Endothelial cell of umbilical vein (primary cell): Measurements from ENCODE around the gene CARMIL1. TPM values are rescaled to one million over a fixed set of nuclear protein-coding genes. Genes with fewer than 3 reads are reported as not detected.

Experiments
- BruUV-seq: library from RNA; stranded (reverse); fragments of 400-500 nt; replicated peaks from 2 replicates; lab custom pipeline; 2021; lab: Mats Ljungman, UMichigan
- CTCF ChIA-PET: fragments of 300-600, 350-600 bp; sonication (Branson Sonifier 250); formaldehyde crosslinking; loops from one replicate; lab custom pipeline; 2021; ENCODE audit warnings: antibody characterized with exemption, inconsistent platforms; lab: Charles Lee
- POLR2A ChIA-PET: fragments of 300-600, 350-600 bp; sonication (Branson Sonifier 250); formaldehyde crosslinking; loops from one replicate; lab custom pipeline; 2021; ENCODE audit warnings: antibody characterized with exemption, inconsistent platforms; lab: Charles Lee
- DNase-seq: peaks from one replicate; pipeline ENCODE4 v3.0.0-alpha.2; 2011; ENCODE audit warnings: low read depth, low spot score
- FAIRE-seq: peaks from 2 replicates; lab custom pipeline; 2011; peaks lifted over from hg19 to GRCh38; lab: Jason Lieb, UNC
- H2AFZ ChIP-seq: 2 replicates; pipeline ENCODE4 v1.6.0; 2012; ENCODE audit warnings: low read depth, low read length, control low read depth, inconsistent platforms
- H3K27ac ChIP-seq: 2 replicates; pipeline ENCODE4 v1.5.1; 2011; ENCODE audit warnings: low read depth, mild to moderate bottlenecking, control low read depth, low read length, moderate library complexity; ENCODE audit not compliant: insufficient read depth
- H3K27me3 ChIP-seq, 2 experiments: 2 replicates each; pipeline versions ENCODE4 v1.6.0 to v1.6.1; 2011; ENCODE audit warnings: low read length in 2 of 2, mixed read lengths in 1 of 2; ENCODE audit not compliant: control insufficient read depth in 2 of 2, insufficient read depth in 2 of 2
- H3K36me3 ChIP-seq, 2 experiments: 2 replicates in 1 of 2; 3 replicates in 1 of 2; pipeline ENCODE4 v1.5.1; 2011; ENCODE audit warnings: low read length in 2 of 2, mild to moderate bottlenecking in 1 of 2, moderate library complexity in 1 of 2; ENCODE audit not compliant: control insufficient read depth in 2 of 2, insufficient read depth in 2 of 2; ENCODE audit errors: extremely low read depth in 1 of 2
- H3K4me1 ChIP-seq: 3 replicates; pipeline ENCODE4 v1.5.1; 2011; ENCODE audit warnings: mild to moderate bottlenecking, low read length; ENCODE audit not compliant: control insufficient read depth, insufficient read depth; ENCODE audit errors: extremely low read depth
- H3K4me2 ChIP-seq: 2 replicates; pipeline ENCODE4 v1.6.1; 2011; ENCODE audit warnings: low read length, control low read depth, mixed read lengths; ENCODE audit not compliant: insufficient read depth
- H3K4me3 ChIP-seq, 3 experiments: fragments of 200-600 bp in 1 of 3; sonication (generic), shearing (Covaris generic) in 1 of 3; replicated peaks in 1 of 3; 2 replicates each; pipeline ENCODE4 v1.5.1; 2011 to 2016; ENCODE audit warnings: control low read depth in 3 of 3, low read length in 3 of 3, mild to moderate bottlenecking in 2 of 3, inconsistent platforms in 1 of 3, low read depth in 1 of 3, moderate library complexity in 1 of 3; ENCODE audit not compliant: insufficient read depth in 1 of 3
- H3K79me2 ChIP-seq: 2 replicates; pipeline ENCODE4 v1.6.0; 2012; ENCODE audit warnings: low read length, inconsistent platforms; ENCODE audit not compliant: control insufficient read depth, insufficient read depth
- H3K9ac ChIP-seq: replicated peaks from 2 replicates; pipeline ENCODE3; 2011; ENCODE audit warnings: low read length, control low read depth; ENCODE audit not compliant: insufficient read depth; ENCODE audit errors: extremely low read depth
- H3K9me1 ChIP-seq: replicated peaks from 3 replicates; pipeline ENCODE4 v1.6.0; 2011; ENCODE audit warnings: mild to moderate bottlenecking, low read length; ENCODE audit not compliant: control insufficient read depth, insufficient read depth; ENCODE audit errors: extremely low read depth
- H3K9me3 ChIP-seq: replicated peaks from 2 replicates; pipeline ENCODE4 v1.5.1; 2012; ENCODE audit warnings: low read length, inconsistent platforms; ENCODE audit not compliant: control insufficient read depth, insufficient read depth
- H4K20me1 ChIP-seq: replicated peaks from 2 replicates; pipeline ENCODE3; 2011; ENCODE audit warnings: mild to moderate bottlenecking, low read length; ENCODE audit not compliant: control insufficient read depth, insufficient read depth; ENCODE audit errors: extremely low read depth
- EZH2 ChIP-seq: IDR thresholded peaks from 2 replicates; pipeline ENCODE4 v1.6.1; 2012; ENCODE audit warnings: borderline replicate concordance, low read depth, mild to moderate bottlenecking, moderate library complexity, low read length, inconsistent platforms; ENCODE audit not compliant: severe bottlenecking
- FOS ChIP-seq: IDR thresholded peaks from 2 replicates; pipeline ENCODE4 v1.6.1; 2011; ENCODE audit warnings: mild to moderate bottlenecking, low read length, moderate library complexity, borderline replicate concordance; ENCODE audit not compliant: insufficient read depth
- GATA2 ChIP-seq: IDR thresholded peaks from 2 replicates; pipeline ENCODE4 v1.7.0; 2011; ENCODE audit warnings: low read depth, mild to moderate bottlenecking, moderate library complexity, mixed read lengths, low read length; ENCODE audit not compliant: insufficient read length, insufficient read depth
- JUN ChIP-seq: IDR thresholded peaks from 2 replicates; pipeline ENCODE4 v1.6.1; 2011; ENCODE audit warnings: borderline replicate concordance, low read depth; ENCODE audit not compliant: insufficient read length, insufficient read depth
- MYC ChIP-seq: IDR thresholded peaks from one replicate; pipeline ENCODE4 v1.6.1; 2011; ENCODE audit warnings: mild to moderate bottlenecking, low read depth, low read length
- POLR2A ChIP-seq: IDR thresholded peaks from 2 replicates; pipeline ENCODE4 v1.6.1; 2012; ENCODE audit warnings: low read depth, mild to moderate bottlenecking, control low read depth, low read length
- POLR2AphosphoS5 ChIP-seq: IDR thresholded peaks from 2 replicates; pipeline ENCODE4 v1.6.1; 2012; ENCODE audit warnings: low read depth, mild to moderate bottlenecking, control low read depth, low read length, moderate library complexity; ENCODE audit not compliant: insufficient read depth
- dilution Hi-C: fragments of 300-500 bp; cut with MboI; formaldehyde crosslinking; loops from one replicate; pipeline ENCODE4 v1.15.0; 2019; ENCODE audit warnings: low sequenced_read_pairs; ENCODE audit not compliant: extremely low pct_ligation_motif_present
- intact Hi-C: fragments of 100-400 bp; cut with micrococcal nuclease; formaldehyde crosslinking; loops from one replicate; pipeline ENCODE4 v1.10.0; 2022
- polyA plus RNA-seq, 4 experiments: library from polyadenylated mRNA; depleted of rRNA in 3 of 4; stranded (reverse) in 3 of 4; unstranded in 1 of 4; fragments of >200 nt; gene quantifications; 2 replicates each; pipeline versions ENCODE4 v1.2.1 to v1.2.3, GENCODE V29; 2011 to 2012; ENCODE audit warnings: missing spikeins in 1 of 4
- total RNA-seq: library from RNA; stranded (reverse); gene quantifications from 2 replicates; pipeline ENCODE4 v1.2.3, GENCODE V29; 2021
- TF ChIP-seq, protein P1 (sequence below): IDR thresholded peaks from 2 replicates; pipeline ENCODE4 v1.6.1; 2011; ENCODE audit not compliant: insufficient read depth, insufficient read length
- TF ChIP-seq, protein P2 (sequence below), 2 donors: IDR thresholded peaks; 1 replicate in 1 of 2; 2 replicates in 1 of 2; pipeline ENCODE4 v1.5.1; 2011; ENCODE audit warnings: low read length in 2 of 2, mild to moderate bottlenecking in 2 of 2, moderate library complexity in 2 of 2, control low read depth in 1 of 2, inconsistent platforms in 1 of 2, low read depth in 1 of 2; ENCODE audit not compliant: insufficient read depth in 1 of 2; ENCODE audit errors: extremely low read depth in 1 of 2

The CARMIL1 gene
- total and polyA plus RNA-seq, 2 donors (not counting 3 experiments of a cell fraction or from before 2014, with no cell fraction given), result 1.3 to 8.7 TPM

DNA sequence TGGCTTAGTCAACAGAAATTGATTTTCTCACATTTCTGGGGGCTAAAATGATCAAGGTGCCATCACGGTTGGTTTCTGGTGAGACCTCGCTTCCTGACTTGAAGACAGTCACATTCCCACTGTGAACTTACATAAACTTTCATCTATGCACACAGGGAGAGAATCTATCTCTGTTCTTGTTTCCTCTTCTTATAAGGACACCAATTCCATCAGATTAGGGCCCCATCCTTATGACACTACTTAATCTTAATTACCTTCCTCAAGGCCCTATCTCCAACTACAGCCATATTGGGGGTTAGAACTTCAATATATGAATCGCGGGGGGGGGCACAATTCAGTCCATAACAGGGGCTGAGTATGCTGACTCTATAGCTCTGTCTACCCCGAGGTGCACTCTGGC is 362.2 kb downstream of the CARMIL1 start:
- H2AFZ ChIP-seq, result no peak overlapping the region
- no peaks in the 10 kb centered on the region for H4K20me1 ChIP-seq
- no peaks in the 10 kb centered on the region for H3K36me3 ChIP-seq
- no peaks in the 10 kb centered on the region for H3K79me2 ChIP-seq
- intact Hi-C loops, result no loop called here
- POLR2A ChIA-PET, result no interaction called here
- no peak overlapping the region for H3K4me3 ChIP-seq
- H3K9me3 ChIP-seq, result no peaks in the 10 kb centered on the region
- DNase-seq (no peak), FAIRE-seq (no peak)
- H3K4me1 ChIP-seq, result no peaks in the 10 kb centered on the region
- CTCF ChIA-PET, result interaction anchor here (0.6 to 1.3 kb wide), 2 partner anchors 15 to 77 kb away, joined by 3 read pairs; no protein-coding TSS in a partner anchor
- dilution Hi-C loops, result no loop called here
- no TSS peak for BruUV-seq
- no peak overlapping the region for H3K27ac ChIP-seq
- no peaks in the 10 kb centered on the region for H3K9me1 ChIP-seq
- H3K9ac ChIP-seq, result no peak overlapping the region
- H3K4me2 ChIP-seq, result no peak overlapping the region
- H3K27me3 ChIP-seq, result no peaks in the 10 kb centered on the region
- TF ChIP-seq POLR2AphosphoS5, result no peak
- no peak for TF ChIP-seq POLR2A
- no peak for TF ChIP-seq JUN
- TF ChIP-seq GATA2, result no peak
- no peak for TF ChIP-seq FOS
- TF ChIP-seq EZH2, result no peak
- TF ChIP-seq, protein P1, sequence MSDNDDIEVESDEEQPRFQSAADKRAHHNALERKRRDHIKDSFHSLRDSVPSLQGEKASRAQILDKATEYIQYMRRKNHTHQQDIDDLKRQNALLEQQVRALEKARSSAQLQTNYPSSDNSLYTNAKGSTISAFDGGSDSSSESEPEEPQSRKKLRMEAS, result no peak
- no peak for TF ChIP-seq MYC
- TF ChIP-seq, protein P2, sequence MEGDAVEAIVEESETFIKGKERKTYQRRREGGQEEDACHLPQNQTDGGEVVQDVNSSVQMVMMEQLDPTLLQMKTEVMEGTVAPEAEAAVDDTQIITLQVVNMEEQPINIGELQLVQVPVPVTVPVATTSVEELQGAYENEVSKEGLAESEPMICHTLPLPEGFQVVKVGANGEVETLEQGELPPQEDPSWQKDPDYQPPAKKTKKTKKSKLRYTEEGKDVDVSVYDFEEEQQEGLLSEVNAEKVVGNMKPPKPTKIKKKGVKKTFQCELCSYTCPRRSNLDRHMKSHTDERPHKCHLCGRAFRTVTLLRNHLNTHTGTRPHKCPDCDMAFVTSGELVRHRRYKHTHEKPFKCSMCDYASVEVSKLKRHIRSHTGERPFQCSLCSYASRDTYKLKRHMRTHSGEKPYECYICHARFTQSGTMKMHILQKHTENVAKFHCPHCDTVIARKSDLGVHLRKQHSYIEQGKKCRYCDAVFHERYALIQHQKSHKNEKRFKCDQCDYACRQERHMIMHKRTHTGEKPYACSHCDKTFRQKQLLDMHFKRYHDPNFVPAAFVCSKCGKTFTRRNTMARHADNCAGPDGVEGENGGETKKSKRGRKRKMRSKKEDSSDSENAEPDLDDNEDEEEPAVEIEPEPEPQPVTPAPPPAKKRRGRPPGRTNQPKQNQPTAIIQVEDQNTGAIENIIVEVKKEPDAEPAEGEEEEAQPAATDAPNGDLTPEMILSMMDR (IDR thresholded peaks at IDR 0.05; ENCODE audit: extremely low read depth in 1 of 2, insufficient read depth in 1 of 2, low read depth in 1 of 2, low read length in 2 of 2), result no peak
